BJ (cell line): Measurements from ENCODE around the gene STK39. TPM values are rescaled to one million over a fixed set of nuclear protein-coding genes. Genes with fewer than 3 reads are reported as not detected.

Experiments used
- CTCF ChIA-PET: fragments of 350-600 bp; formaldehyde crosslinking; extraction: SDS; loops from one replicate; lab custom pipeline; 2021; ENCODE audit warnings: antibody characterized with exemption, inconsistent platforms; lab: Yijun Ruan, JAX
- POLR2A ChIA-PET: fragments of 300-600 bp; sonication (Branson Sonifier 250); formaldehyde crosslinking; extraction: SDS; loops from one replicate; lab custom pipeline; 2021; ENCODE audit warnings: antibody characterized with exemption; lab: Charles Lee
- DNase-seq: peaks from one replicate; pipeline ENCODE4 v3.0.0-alpha.2; 2011; ENCODE audit warnings: low read depth
- H3K27me3 ChIP-seq: 2 replicates; pipeline ENCODE4 v1.6.0; 2011; ENCODE audit warnings: low read length; ENCODE audit not compliant: control insufficient read depth, insufficient read depth
- H3K36me3 ChIP-seq: 2 replicates; pipeline ENCODE4 v1.5.1; 2011; ENCODE audit warnings: low read length; ENCODE audit not compliant: control insufficient read depth, insufficient read depth
- H3K4me3 ChIP-seq: 2 replicates; pipeline ENCODE4 v1.5.1; 2011; ENCODE audit warnings: low read depth, mild to moderate bottlenecking, control low read depth, low read length
- CTCF ChIP-seq: IDR thresholded peaks from 2 replicates; pipeline ENCODE4 v1.5.1; 2011; ENCODE audit warnings: low read depth, mild to moderate bottlenecking, control low read depth, inconsistent platforms, low read length, moderate library complexity; ENCODE audit not compliant: insufficient read depth
- polyA plus RNA-seq: library from polyadenylated mRNA; depleted of rRNA; stranded (reverse); fragments of >200 nt; gene quantifications from 2 replicates; pipeline ENCODE4 v1.2.3, GENCODE V29; 2011

STK39 gene
- polyA plus RNA-seq, 1 experiment, result 7.6 TPM

GRCh38 chr2:168015274-168015953, 232.0 kb downstream of the STK39 start:
- no peaks in the 10 kb centered on the region for H3K27me3 ChIP-seq
- ChIA-PET POLR2A (no interaction called here), CTCF (interaction anchor here (1.2 kb wide), 1 partner anchor 18 kb away, joined by 5 read pairs; no protein-coding TSS in a partner anchor)
- H3K4me3 ChIP-seq, result no peak overlapping the region
- no peak for TF ChIP-seq CTCF
- H3K36me3 ChIP-seq, result 0 out of 2 replicates have a peak, but pooled peaks cover 2% of the 10 kb centered on the region
- DNase-seq, result no peak

GRCh38 chr2:168009900-168010299, 237.5 kb downstream of the STK39 start:
- H3K27me3 ChIP-seq, result no peaks in the 10 kb centered on the region
- DNase-seq, result no peak
- 0 out of 2 replicates have a peak, but pooled peaks cover 2% of the 10 kb centered on the region for H3K36me3 ChIP-seq
- ChIA-PET POLR2A (no interaction called here), CTCF (interaction anchor here (0.6 to 1.6 kb wide), 3 partner anchors 10 to 110 kb away, joined by 3 to 7 read pairs (median 3); no protein-coding TSS in a partner anchor)
- TF ChIP-seq CTCF, result no peak
- no peak overlapping the region for H3K4me3 ChIP-seq

GRCh38 chr2:168008646-168009195, 238.7 kb downstream of the STK39 start:
- POLR2A ChIA-PET, result no interaction called here

GRCh38 chr2:168006498-168006897, 240.9 kb downstream of the STK39 start:
- Histone ChIP-seq H3K4me3 (no peak overlapping the region), H3K36me3 (0 out of 2 replicates have a peak, but pooled peaks cover under 1% of the 10 kb centered on the region), H3K27me3 (no peaks in the 10 kb centered on the region)
- CTCF ChIA-PET, result no interaction called here
- TF ChIP-seq CTCF, result no peak
- no peak for DNase-seq
- POLR2A ChIA-PET, result no interaction called here

More at GRCh38 chr2:168008646-168009195, 238.7 kb downstream of the STK39 start:
- Histone ChIP-seq H3K4me3 (no peak overlapping the region), H3K36me3 (0 out of 2 replicates have a peak, but pooled peaks cover 2% of the 10 kb centered on the region), H3K27me3 (no peaks in the 10 kb centered on the region)
- no peak for TF ChIP-seq CTCF
- CTCF ChIA-PET, result no interaction called here
- no peak for DNase-seq

GRCh38 chr2:168005586-168005985, 241.8 kb downstream of the STK39 start:
- no peaks in the 10 kb centered on the region for H3K27me3 ChIP-seq
- ChIA-PET POLR2A (no interaction called here), CTCF (no interaction called here)
- DNase-seq, result no peak
- TF ChIP-seq CTCF, result no peak
- no peak overlapping the region for H3K4me3 ChIP-seq
- no peaks in the 10 kb centered on the region for H3K36me3 ChIP-seq
